ENCODE measurements around the gene TTC28.
A peak's percentile ranks its signal among the peaks of the same experiment; 100 is the strongest.

GRCh38 chr22:28600546-28601143, 79.0 kb downstream of the TTC28 start:
- TF ChIP-seq CTCF (IDR thresholded peaks at IDR 0.05; ENCODE audit: insufficient read depth, low read depth, low read length): peak; percentile 48
- TF ChIP-seq EZH2 (IDR thresholded peaks at IDR 0.05; ENCODE audit: insufficient read depth, low read length): no peak
